Epithelial cell of esophagus (primary cell): ENCODE data around the gene POGK.

Experiments
- DNase-seq: peaks from one replicate; pipeline ENCODE4 v3.0.0; 2010; ENCODE audit warnings: low read depth
- H3K4me3 ChIP-seq: 2 replicates; pipeline ENCODE4 v1.5.1; 2011; ENCODE audit warnings: mild to moderate bottlenecking, low read length, control low read depth
- TF ChIP-seq, protein P1 (sequence below): IDR thresholded peaks from 2 replicates; pipeline ENCODE4 v1.5.1; 2011; ENCODE audit warnings: low read depth, mild to moderate bottlenecking, low read length, control low read depth, inconsistent platforms; ENCODE audit not compliant: insufficient read depth; ENCODE audit errors: missing control alignments

Gene POGK

GRCh38 chr1:166840309-166841274 is 1.3 kb downstream of the POGK start:
- TF ChIP-seq, protein P1, sequence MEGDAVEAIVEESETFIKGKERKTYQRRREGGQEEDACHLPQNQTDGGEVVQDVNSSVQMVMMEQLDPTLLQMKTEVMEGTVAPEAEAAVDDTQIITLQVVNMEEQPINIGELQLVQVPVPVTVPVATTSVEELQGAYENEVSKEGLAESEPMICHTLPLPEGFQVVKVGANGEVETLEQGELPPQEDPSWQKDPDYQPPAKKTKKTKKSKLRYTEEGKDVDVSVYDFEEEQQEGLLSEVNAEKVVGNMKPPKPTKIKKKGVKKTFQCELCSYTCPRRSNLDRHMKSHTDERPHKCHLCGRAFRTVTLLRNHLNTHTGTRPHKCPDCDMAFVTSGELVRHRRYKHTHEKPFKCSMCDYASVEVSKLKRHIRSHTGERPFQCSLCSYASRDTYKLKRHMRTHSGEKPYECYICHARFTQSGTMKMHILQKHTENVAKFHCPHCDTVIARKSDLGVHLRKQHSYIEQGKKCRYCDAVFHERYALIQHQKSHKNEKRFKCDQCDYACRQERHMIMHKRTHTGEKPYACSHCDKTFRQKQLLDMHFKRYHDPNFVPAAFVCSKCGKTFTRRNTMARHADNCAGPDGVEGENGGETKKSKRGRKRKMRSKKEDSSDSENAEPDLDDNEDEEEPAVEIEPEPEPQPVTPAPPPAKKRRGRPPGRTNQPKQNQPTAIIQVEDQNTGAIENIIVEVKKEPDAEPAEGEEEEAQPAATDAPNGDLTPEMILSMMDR: no peak
- H3K4me3 ChIP-seq: peak overlapping the region; percentile 58
- DNase-seq: peak; percentile 58

DNA sequence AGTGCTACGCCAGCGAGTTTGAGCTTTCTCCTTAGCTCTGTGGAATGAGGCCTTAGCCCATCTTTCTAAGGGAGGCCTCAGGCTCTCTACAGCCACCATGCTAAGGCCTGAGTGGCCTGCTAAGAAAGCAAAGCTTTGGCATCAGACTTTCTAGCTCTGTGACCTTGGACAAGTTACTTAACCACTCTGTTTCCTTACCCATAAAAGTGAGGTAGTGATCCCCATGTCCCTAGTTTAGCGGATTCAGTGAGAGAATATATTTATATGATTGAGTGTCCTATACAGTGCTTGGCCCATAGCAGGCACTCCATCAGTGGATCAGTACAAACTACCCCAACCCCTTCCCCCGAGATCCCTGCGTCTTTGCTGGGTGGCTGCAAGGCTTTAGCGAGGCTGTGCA is 4.0 kb downstream of the POGK start:
- DNase-seq: no peak
- no peak overlapping the region for H3K4me3 ChIP-seq
- TF ChIP-seq, protein P1: no peak

DNA sequence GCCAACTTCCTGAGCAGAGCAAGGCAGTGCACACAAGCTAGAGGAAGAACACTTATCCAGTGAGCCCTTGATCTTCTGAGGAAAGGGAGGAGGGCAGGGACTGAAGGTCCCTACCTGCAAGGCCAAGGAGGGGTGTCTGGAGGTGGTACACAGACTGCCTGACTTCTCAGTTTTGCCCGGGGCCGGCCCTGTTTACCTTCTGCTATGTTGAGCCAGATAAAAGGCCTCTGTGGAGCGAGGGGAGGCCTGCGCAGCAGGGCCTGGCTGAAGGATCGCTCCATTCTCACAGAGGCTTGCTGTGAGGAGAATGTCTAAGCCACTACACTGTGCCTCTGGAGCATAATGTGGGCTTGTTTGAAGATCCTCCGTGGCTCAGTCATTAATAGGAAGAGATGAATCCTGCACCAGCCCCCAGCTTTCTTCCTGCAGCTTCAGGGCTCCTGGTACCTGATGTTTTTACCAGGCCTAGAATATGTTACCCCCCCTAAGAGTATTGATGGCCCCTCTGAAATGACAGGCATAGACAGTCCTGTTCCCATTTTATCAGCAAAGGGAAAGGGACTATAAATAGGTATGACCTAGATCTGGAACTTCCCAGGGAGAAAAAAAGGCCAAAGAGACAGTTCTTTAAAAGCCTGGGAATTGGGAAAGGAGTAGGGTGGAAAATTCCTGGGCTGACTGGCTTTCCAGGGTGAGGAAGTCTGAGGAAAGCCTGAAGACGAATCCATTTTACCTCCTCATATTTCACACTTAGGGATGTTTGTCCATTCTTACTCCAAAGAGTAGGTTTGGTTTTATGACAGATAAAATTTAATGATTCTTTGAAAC is 4.7 kb downstream of the POGK start:
- TF ChIP-seq, protein P1: no peak
- no peak for DNase-seq
- H3K4me3 ChIP-seq: no peak overlapping the region

DNA sequence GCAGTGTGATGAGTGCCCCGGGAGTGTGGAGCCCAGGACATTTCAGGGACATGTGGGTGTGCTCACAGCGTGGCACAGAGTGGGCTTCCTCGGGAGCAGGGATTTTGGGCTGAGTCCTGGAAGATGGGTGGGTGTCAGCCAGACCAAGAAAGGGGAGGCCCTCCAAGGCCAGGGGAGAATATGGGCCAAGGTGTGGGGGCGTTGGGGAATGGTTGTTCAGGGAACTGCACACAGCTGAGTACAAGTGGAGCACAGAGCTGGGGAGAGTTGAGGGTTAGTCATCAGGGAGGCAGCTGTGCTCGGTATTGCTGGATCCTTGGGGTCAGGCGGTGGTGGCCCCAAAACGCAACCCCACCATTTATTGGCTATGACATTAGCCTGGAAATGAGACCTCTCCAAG is 5.5 kb downstream of the POGK start:
- TF ChIP-seq, protein P1: no peak
- DNase-seq: no peak
- H3K4me3 ChIP-seq: no peak overlapping the region

- DNase-seq: no peak
- TF ChIP-seq, protein P1: no peak
Observed at GRCh38 chr1:166848193-166848592, 8.9 kb downstream of the POGK start.

GRCh38 chr1:166849135-166849534 is 9.9 kb downstream of the POGK start:
- TF ChIP-seq, protein P1: no peak
- H3K4me3 ChIP-seq: no peak overlapping the region
- no peak for DNase-seq

More at GRCh38 chr1:166848193-166848592, 8.9 kb downstream of the POGK start:
- no peak overlapping the region for H3K4me3 ChIP-seq
